Stimulated activated naive CD8-positive, alpha-beta T cell treated with anti-CD3 and anti-CD28 coated beads, Interleukin-15, Interleukin-2, amounts not matched to agents 100 U/mL and 50 U/mL, for 24 hours (primary cell): ENCODE results near the gene ZNF417.
"Not testable (repeated sequence)": the region's sequence is repeated elsewhere in the genome, so short reads cannot be mapped to it uniquely, and the experiment has no call there.

Experiments used
- ATAC-seq: fragments of 150-1000 bp; cut with Tn5 transposase; one replicate; pipeline ENCODE4 v1.10.0; 2021
- DNase-seq: peaks from one replicate; pipeline ENCODE4 v3.0.0; 2021

ZNF417 gene

GRCh38 chr19:57887195-57887941 lies 29.0 kb downstream of the ZNF417 start:
- ATAC-seq = no peak
- DNase-seq = no peak

GRCh38 chr19:57886046-57886445 lies 30.3 kb downstream of the ZNF417 start:
- no peak for ATAC-seq
- no peak for DNase-seq

- not testable (repeated sequence) for DNase-seq, ATAC-seq
These were observed 42.3 kb downstream of the ZNF417 start for GRCh38 chr19:57873883-57874799.

- ATAC-seq = no peak
- DNase-seq = no peak
These were observed 43.9 kb downstream of the ZNF417 start for GRCh38 chr19:57872450-57872849.

GRCh38 chr19:57870225-57870624 lies 46.2 kb downstream of the ZNF417 start:
- ATAC-seq = no peak

GRCh38 chr19:57869655-57870054 lies 46.7 kb downstream of the ZNF417 start:
- ATAC-seq, DNase-seq: not testable (repeated sequence)

More at GRCh38 chr19:57870225-57870624, 46.2 kb downstream of the ZNF417 start:
- DNase-seq = no peak

- DNase-seq = no peak
- no peak for ATAC-seq
These were observed 48.4 kb downstream of the ZNF417 start for GRCh38 chr19:57867868-57868492.
